Measurements from ENCODE around the gene PAFAH1B1.
"Not testable (repeated sequence)": the region's sequence is repeated elsewhere in the genome, so short reads cannot be mapped to it uniquely, and the experiment has no call there.

Gene PAFAH1B1

GRCh38 chr17:2628922-2629321 is 35.5 kb downstream of the PAFAH1B1 start:
- H3K4me3 ChIP-seq (ENCODE audit: low read depth, low read length); DNase-seq (ENCODE audit: low read depth): not testable (repeated sequence)

- no peak overlapping the region for H3K4me3 ChIP-seq (ENCODE audit: low read depth, low read length)
- DNase-seq (ENCODE audit: low read depth), result no peak
Measured at GRCh38 chr17:2631211-2631610, 37.8 kb downstream of the PAFAH1B1 start.

DNA sequence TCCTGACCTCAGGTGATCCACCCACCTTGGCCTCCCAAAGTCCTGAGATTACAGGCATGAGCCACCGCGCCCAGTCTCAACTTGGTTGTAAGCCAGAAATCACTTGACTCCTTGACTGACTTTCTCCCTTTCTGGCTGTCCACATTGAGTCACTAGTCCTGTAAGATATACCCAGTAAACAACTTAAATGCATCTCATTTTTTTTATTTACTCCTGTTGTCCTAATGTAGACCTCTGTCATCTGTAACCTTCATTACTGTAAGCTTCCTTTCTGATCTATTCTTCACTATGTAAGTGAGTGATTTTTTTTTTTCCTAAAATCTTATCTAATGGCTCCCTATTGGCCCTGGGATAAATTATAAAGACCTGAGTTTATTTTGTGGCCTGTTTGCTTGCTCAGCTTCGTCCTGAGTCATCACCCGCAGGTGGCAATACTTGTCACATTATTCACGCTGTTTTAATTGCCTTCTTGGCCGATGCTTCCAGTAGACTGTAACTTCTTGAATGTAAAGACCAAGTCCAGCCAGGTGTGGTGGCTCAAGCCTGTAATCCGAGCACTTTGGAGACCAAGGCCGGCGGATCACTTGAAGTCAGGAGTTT is 41.0 kb downstream of the PAFAH1B1 start:
- H3K4me3 ChIP-seq (ENCODE audit: low read depth, low read length), result no peak overlapping the region
- no peak for DNase-seq (ENCODE audit: low read depth)

- no peak for DNase-seq (ENCODE audit: low read depth)
- H3K4me3 ChIP-seq (ENCODE audit: low read depth, low read length), result no peak overlapping the region
Measured at GRCh38 chr17:2635241-2635640, 41.8 kb downstream of the PAFAH1B1 start.

GRCh38 chr17:2635675-2636074 is 42.2 kb downstream of the PAFAH1B1 start:
- no peak overlapping the region for H3K4me3 ChIP-seq (ENCODE audit: low read depth, low read length)
- no peak for DNase-seq (ENCODE audit: low read depth)

GRCh38 chr17:2636169-2636930 is 42.9 kb downstream of the PAFAH1B1 start:
- DNase-seq (ENCODE audit: low read depth), result no peak
- no peak overlapping the region for H3K4me3 ChIP-seq (ENCODE audit: low read depth, low read length)

DNA sequence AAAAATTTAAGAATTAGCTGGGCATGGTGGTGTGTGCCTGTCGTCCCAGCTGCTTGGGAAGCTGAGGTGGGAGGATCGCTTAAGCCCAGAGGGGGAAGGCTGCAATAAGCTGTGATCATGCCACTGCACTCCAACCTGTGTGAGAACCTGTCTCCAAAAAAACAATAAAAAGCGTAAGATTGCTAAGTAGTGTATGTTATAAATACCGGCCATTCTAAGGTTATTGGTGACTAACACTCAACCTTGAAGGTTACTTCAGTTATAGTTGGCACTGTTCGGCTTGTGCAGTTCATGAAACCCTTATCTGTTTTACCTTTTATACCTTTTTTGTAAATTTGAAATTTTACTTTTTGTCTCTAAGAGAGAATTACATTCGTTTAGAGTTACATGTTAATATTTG is 44.0 kb downstream of the PAFAH1B1 start:
- no peak overlapping the region for H3K4me3 ChIP-seq (ENCODE audit: low read depth, low read length)
- no peak for DNase-seq (ENCODE audit: low read depth)

- no peak overlapping the region for H3K4me3 ChIP-seq (ENCODE audit: low read depth, low read length)
- DNase-seq (ENCODE audit: low read depth), result no peak
Measured at GRCh38 chr17:2644971-2645370, 51.5 kb downstream of the PAFAH1B1 start.

DNA sequence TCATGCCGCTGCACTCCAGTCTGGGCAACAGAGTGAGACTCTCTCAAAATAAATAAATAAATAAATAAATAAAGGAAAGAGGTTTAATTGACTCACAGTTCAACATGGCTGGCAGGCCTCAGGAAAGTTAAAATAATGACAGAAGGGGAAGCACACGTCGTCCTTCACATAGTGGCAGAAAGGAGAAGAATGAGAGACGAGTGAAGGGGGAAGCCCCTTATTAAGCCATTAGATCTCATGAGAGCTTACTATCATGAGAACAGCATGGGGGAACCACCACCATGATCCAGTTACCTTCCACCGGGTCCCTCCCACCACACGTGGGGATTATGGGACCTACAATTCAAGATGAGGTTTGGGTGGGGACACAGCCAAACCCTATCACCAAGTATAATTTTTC is 54.5 kb downstream of the PAFAH1B1 start:
- H3K4me3 ChIP-seq (ENCODE audit: low read depth, low read length), result no peak overlapping the region
- DNase-seq (ENCODE audit: low read depth), result no peak

DNA sequence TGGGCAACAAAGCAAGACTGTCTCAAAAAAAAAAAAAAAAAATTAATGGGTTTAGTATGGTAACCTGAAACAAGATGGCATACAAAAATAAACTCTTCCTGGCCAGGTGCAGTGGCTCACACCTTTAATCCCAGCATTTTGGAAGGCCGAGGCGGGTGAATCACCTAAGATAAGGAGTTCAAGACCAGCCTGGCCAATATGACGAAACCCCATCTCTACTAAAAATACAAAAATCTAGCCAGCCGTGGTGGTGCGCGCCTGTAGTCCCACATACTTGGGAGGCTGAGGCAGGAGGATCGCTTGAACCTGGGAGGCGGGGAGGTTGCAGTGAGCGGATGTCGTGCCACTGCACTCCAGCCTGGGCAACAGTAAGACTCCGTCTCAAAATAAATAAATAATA is 55.7 kb downstream of the PAFAH1B1 start:
- DNase-seq (ENCODE audit: low read depth), result no peak
- no peak overlapping the region for H3K4me3 ChIP-seq (ENCODE audit: low read depth, low read length)

DNA sequence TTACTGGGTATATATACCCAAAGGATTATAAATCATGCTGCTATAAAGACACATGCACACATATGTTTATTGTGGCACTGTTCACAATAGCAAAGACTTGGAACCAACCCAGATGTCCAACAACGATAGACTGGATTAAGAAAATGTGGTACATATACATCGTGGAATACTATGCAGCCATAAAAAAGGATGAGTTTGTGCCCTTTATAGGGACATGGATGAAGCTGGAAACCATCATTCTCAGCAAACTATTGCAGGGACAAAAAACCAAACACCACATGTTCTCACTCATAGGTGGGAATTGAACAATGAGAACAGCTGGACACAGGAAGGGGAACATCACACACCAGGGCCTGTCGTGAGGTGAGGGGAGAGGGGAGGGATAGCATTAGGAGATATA is 59.5 kb downstream of the PAFAH1B1 start:
- not testable (repeated sequence) for DNase-seq (ENCODE audit: low read depth); H3K4me3 ChIP-seq (ENCODE audit: low read depth, low read length)

- DNase-seq (ENCODE audit: low read depth), result no peak
- H3K4me3 ChIP-seq (ENCODE audit: low read depth, low read length), result no peak overlapping the region
Measured at GRCh38 chr17:2655546-2655945, 62.1 kb downstream of the PAFAH1B1 start.

DNA sequence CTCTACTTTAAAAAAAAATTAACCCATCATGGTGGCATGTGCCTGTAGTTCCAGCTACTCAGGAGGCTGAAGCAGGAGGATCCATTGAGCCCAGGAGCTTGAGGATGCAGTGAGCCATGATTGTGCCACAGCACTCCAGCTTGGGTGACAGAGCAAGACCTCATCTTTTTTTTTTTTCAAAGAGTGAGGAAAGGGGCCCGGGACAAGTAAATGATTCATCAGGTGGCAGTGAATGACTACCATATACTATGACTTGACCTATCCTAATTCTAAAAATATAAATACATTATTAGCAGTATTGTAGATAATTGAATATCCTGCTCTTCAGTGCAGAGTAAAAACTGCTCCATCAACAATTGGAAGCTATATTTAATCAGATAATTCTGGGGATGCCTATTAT is 62.8 kb downstream of the PAFAH1B1 start:
- no peak overlapping the region for H3K4me3 ChIP-seq (ENCODE audit: low read depth, low read length)
- DNase-seq (ENCODE audit: low read depth), result no peak

DNA sequence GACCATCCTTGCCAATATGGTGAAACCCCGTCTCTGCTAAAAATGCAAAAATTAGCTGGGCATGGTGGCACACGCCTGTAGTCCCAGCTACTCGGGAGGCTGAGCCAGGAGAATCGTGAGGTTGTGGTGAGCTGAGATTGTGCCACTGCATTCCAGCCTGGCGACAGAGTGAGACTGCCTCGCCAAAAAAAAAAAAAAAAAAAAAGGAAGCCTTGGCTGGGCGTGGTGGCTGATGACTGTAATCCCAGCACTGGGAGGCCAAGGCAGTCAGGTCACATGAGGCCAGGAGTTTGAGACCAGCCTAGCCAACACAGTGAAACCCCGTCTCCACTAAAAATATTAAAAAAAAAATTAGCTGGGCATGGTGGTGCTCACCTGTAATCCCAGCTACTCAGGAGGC is 65.9 kb downstream of the PAFAH1B1 start:
- DNase-seq (ENCODE audit: low read depth), result not testable (repeated sequence)

DNA sequence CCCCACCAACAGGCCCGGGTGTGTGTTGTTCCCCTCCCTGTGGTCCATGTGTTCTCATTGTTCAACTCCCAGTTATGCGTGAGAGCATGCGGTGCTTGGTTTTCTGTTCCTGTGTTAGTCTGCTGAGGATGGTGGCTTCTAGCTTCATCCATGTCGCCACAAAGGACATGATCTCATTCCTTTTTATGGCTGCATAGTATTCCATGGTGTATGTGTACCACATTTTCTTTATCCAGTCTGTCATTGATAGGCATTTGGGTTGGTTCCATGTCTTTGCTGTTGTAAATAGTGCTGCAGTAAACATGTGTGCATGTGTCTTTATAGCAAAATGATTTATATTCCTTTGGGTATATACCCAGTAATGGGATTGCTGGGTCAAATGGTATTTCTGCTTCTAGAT is 67.0 kb downstream of the PAFAH1B1 start:
- not testable (repeated sequence) for DNase-seq (ENCODE audit: low read depth); H3K4me3 ChIP-seq (ENCODE audit: low read depth, low read length)

More for the DNA sequence above, 65.9 kb downstream of the PAFAH1B1 start:
- H3K4me3 ChIP-seq (ENCODE audit: low read depth, low read length), result not testable (repeated sequence)

GRCh38 chr17:2672026-2672425 is 78.6 kb downstream of the PAFAH1B1 start:
- no peak for DNase-seq (ENCODE audit: low read depth)
- H3K4me3 ChIP-seq (ENCODE audit: low read depth, low read length), result no peak overlapping the region

GRCh38 chr17:2679247-2679646 is 85.8 kb downstream of the PAFAH1B1 start:
- DNase-seq (ENCODE audit: low read depth); H3K4me3 ChIP-seq (ENCODE audit: low read depth, low read length): not testable (repeated sequence)

DNA sequence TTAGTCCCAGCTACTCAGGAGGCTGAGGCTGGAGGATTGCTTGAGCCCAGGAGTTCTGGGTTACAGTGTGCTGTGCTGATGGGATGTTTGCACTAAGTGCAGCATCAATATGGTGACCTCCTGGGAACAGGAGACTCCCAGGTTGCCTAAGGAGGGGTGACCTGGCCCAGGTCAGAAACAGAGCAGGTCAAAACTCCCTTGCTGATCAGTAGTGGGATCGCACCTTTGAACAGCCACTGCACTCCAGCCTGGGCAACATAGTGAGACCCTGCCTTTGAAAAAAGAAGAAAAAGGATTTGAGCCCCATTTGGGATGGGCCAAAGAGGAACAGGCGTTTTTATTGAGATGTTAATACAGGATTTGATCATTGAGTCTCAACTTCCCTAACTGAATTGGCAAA is 87.5 kb downstream of the PAFAH1B1 start:
- no peak for DNase-seq (ENCODE audit: low read depth)
- H3K4me3 ChIP-seq (ENCODE audit: low read depth, low read length), result no peak overlapping the region

- no peak for DNase-seq (ENCODE audit: low read depth)
- H3K4me3 ChIP-seq (ENCODE audit: low read depth, low read length), result no peak overlapping the region
Measured at GRCh38 chr17:2681650-2682049, 88.2 kb downstream of the PAFAH1B1 start.

DNA sequence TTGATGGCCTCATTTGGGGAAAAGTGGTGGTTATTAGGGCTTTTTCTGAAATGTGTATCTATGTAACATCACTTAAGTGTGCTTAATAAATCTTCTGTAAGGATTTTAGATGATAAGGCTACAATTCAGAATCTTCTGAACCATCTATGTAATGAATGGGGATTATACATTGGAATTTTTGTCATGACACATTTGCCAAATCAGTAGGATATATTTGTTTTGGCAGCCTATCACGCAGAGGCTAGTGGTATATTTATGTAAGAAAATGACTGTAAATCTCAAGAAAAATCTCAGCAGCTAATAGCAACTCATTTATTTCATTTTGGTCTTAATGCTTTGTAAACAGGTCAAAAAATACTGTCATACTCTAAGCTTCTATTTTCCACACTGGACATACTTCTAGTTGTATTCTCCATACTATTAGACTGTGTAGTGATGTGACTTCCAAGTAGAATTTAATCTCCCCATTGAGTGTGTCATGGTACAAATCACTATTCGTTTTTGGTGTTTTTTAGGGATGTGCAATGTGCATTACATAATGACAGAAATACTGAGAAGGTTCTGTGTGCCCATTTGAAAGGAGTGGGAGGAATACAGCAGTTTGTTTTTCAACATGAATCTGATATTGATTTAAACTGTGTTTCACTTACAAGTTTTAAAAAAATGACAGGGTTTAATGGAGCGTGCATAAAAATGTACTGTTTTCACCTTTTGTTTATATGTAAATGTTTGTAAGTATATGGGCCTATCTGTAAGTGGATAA is 88.9 kb downstream of the PAFAH1B1 start:
- DNase-seq (ENCODE audit: low read depth), result no peak
- no peak overlapping the region for H3K4me3 ChIP-seq (ENCODE audit: low read depth, low read length)
